Brain pericyte (primary cell): ENCODE results near the gene CBX6.
"Not testable (repeated sequence)": the region's sequence is repeated elsewhere in the genome, so short reads cannot be mapped to it uniquely, and the experiment has no call there.

ENCODE experiments used
- DNase-seq: peaks from one replicate; pipeline ENCODE4 v3.0.0-alpha.2; 2012; ENCODE audit warnings: low read depth, low spot score

CBX6 gene

GRCh38 chr22:38872172-38872830 lies at the start of gene CBX6:
Gene CBX6, minus strand, starts transcription at chr22:38872216. Its CDS starts 26 bp downstream, at chr22:38872190.
- DNase-seq: peak; percentile 74

DNA sequence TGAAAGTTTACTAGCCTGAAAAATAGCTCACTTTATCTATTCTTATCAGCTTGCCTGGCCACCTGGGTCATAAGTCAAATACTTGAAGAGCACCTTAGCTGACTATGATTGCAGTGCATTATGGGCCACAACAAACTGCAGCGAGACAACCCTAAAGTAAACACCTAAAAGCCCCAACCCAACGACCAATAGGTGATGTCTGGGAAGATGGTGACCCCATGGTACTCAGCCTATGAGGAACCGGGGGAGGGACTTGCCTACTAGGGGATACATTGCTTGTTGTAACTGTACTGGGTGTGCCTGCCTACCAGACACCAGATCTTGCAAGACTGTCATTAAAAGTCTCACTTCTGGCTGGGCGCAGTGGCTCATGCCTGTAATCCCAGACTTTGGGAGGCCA lies 49.8 kb upstream of the CBX6 start:
- DNase-seq: no peak

GRCh38 chr22:38921120-38921519 lies 49.1 kb upstream of the CBX6 start:
- DNase-seq: no peak

DNA sequence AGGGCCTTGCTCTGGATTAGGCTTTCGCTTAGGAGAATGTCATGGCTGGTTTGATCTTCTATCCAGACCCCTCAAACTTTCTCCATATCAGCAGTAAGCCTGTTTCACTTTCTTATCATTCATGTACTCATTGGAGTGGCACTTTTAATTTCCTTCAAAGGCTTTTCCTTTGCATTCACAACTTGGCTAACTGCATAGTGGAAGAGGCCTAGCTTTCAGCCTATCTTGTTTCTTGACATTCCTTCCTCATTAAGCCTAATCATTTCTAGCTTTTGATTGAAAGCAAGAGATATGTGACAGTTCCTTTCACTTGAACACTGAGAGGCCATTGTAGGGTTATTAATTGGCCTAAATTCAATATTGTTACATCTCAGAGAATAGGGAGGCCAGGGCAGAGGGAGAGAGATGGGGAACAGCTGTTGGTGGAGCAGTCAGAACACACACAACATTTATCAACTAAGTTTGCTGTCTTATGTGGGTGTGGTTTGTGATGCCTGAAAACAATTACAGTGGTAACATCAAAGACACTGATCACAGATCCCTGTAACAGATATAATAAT lies 47.7 kb upstream of the CBX6 start:
- no peak for DNase-seq

GRCh38 chr22:38911434-38911833 lies 39.4 kb upstream of the CBX6 start:
- no peak for DNase-seq

DNA sequence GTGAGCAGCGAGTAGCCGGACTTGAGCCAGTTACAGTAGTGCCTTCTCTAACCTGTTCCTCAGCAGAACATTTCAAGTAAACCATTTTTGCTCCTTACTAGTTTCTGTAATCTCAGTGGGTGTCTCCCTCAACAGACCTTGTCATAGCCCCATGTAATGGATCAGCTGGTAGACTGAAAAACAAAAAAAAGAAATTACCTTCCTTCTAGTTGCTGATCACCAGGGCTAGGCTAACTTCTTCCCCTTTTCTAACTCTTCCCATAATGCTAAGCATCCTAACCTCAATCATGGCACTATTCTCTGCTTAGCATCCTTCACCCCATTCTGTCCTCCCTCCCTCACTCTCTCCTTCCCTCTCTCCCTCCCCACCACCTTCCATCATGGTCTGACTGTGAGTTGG lies 35.8 kb upstream of the CBX6 start:
- no peak for DNase-seq

- DNase-seq: no peak
Observed at GRCh38 chr22:38906052-38906451, 34.0 kb upstream of the CBX6 start.

- not testable (repeated sequence) for DNase-seq
Observed at GRCh38 chr22:38904052-38904617, 32.1 kb upstream of the CBX6 start.

DNA sequence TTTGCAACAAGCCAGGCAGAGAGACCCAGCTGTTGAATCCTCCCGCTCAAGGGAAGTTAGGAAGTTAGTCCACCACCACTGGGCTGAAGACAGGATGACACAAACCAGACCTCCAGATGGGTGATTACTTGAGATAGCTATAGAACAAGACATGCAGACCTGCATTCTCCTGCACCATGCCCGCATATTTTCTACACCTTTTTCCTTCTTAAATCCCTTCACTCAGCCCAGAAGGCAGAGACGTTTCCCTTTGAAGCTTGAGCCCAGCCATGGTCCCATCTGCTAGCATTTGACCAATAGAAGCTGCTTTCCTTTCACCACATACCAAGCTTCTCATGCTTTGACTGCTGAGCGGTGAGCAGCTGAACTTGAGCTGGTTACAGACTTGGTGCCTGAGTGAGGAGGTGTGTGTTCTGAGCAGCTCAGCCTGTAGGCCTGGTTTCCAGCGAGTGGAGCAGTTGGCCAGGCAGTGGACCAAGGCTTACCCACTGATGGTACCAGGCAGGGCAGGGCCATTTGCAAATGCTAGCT lies 29.2 kb upstream of the CBX6 start:
- DNase-seq: no peak

DNA sequence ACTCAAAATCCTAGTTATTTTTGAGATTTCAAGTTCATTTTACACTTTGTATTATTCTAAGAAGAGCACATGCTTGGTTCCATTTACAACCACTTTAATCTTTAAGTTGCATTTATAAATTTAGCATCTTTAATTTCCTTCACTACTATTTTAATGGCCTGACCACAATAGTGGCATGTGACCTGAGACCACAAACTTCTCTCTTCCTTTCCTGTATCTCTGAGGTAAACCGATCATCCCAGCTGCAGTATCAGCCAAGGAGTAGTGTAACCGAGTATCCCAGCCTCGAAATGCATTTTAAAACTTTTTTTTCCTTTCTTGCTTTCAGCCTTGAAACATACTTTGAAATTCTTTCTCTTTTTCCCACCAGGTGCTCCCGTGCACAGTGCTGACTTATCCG lies 28.7 kb upstream of the CBX6 start:
- no peak for DNase-seq

DNA sequence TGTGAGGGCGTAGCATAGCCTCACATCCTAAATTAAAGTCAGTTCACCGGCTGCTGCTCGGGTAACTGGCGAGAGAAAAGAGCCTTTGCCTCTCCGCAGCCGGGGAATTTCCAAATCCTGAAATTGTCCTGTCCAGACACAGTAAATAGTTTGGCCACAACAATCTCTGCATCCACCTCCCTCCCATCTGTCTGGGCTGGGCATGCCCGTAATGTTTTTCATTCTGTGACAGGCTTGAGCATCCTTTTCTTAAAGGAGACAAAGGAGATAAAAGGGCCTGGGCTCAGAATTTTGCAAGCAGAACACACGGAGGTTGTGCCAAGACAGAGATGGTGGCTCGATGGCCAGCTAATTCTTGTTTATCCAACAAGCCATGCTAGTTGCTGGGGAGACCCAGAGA lies 19.2 kb upstream of the CBX6 start:
- no peak for DNase-seq

DNA sequence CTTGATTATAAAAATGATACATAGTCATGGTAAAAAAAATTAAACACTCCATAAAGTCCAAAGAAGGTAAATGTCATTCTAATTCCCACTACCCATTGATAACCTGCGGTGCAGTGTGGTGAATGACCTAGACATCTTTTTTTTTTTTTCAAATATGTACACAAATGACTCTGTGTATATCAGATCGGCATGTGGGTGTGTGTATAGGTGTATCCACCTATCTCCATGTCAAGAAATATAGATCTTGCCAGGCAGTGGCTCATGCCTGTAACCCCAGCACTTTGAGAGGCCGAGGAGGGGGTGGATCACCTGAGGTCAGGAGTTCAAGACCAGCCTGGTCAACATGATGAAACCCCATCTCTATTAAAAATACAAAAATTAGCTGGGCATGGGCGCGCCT lies 18.4 kb upstream of the CBX6 start:
- no peak for DNase-seq

GRCh38 chr22:38886333-38886732 lies 14.3 kb upstream of the CBX6 start:
- no peak for DNase-seq

GRCh38 chr22:38882972-38883622 lies 11.1 kb upstream of the CBX6 start:
- no peak for DNase-seq

- no peak for DNase-seq
Observed at GRCh38 chr22:38881997-38882879, 10.2 kb upstream of the CBX6 start.

DNA sequence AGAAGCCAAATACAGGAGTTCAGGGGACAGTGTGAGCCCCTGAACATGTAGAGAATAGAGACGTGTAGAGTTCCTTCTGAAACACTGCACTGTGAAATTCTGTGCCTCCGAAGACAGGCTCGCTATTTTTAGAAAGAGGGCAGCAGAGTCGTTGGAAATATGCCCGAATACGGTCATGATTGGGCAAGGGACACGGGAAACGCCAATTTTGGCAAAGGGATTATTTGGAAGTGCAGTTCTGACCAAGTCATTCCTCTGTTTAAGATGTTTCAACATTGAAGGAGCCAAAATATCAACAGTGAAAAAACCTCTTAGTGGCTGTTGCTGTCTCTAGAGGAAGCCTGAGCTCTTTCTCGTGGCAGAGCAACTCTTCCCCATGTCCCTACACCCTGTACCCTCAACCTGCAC lies 9.5 kb upstream of the CBX6 start:
- no peak for DNase-seq

- DNase-seq: no peak
Observed at GRCh38 chr22:38879961-38880360, 7.9 kb upstream of the CBX6 start.

DNA sequence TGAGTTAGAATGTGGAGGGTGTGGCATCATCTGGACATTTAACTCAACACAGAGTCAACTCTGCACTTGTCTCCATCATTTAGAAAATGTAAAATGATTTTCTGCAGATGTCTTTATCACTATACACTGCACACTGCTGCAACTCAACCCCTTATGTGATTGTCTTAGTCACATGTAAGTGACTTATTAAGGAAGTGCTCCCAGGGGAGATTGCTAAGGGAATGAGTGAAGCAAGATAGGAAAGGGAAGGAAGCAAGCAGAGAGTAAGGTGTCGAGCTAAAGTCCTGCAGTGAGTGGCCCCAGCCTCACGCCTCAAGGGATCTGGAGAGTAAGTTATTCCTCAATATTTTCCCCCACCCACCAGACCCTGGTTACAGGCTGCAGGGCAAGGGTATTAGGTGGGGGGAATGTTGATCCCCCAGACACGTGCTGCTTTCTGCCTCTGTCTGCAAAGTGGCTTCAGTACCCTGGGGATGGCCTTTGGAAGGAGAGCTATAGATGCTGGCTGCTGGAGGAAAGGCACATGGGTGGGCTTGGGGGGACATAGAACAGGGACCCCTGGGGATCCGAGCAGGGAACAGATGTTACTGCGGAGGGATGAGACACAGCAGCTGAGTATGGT lies 7.2 kb upstream of the CBX6 start:
- no peak for DNase-seq

DNA sequence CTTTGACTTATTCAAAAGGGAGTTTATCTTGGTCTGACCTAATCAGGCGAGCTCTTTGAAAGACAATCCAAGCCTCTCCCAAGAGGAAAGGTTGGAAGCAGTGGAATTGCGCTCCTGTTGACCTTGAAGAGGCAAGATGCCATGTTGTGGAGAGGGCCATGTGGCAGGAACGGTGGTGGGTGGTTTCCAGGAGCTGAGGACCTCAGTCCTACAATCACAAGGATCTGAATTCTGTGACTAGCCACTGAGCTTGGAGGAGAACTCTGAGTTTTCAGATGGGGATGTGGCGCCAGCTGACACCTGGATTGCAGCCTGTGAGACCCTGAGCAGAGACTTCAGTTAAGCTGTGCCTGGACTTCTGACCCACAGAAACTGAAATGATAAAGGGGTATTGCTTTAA lies 6.0 kb upstream of the CBX6 start:
- no peak for DNase-seq

- DNase-seq: no peak
Observed at GRCh38 chr22:38874529-38875222, 2.7 kb upstream of the CBX6 start.
